Endometrium (tissue), 2 donors: ENCODE results near the gene GALNT12.

Source experiments
- FAIRE-seq: peaks from 2 replicates; lab custom pipeline; 2012; peaks lifted over from hg19 to GRCh38; lab: Jason Lieb, UNC
- donor health status: control.
- donor health status: control.

Gene GALNT12

DNA sequence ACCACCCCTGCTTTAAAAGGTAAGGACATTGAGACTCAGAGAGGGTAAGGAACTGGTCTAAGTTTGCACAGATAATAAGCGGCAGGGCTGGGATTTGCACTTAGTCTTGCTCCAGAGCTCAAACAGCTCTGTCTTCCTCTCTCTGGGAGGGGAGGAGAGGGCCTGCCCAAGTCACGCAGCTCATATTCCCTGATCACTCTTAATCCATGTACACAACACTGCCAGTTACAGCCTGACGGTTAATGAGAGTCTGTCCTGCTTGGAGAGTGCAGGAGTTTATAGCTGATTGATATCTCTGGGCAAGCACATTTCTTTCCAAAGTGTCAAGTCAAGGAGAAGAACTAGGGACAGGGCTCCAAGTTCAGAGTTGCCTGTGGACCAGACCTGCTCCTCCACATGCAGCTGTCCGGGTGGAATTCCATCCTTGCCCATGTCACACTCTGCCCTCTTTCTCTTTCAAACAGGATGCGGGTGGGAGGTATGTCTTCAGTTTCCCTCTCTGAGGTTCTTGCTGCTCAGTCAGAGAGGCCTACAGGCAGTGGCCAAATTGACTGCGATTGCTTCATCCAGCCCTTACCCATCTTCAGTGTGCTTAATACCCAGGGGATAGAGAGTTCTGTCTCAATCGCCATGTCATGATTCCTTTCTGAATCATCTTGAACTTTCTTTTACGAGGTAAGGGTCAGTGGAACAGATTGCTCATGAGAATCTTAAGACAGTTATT is 54.5 kb downstream of the GALNT12 start:
- no peak for FAIRE-seq

- no peak for FAIRE-seq
These were observed 55.5 kb downstream of the GALNT12 start for GRCh38 chr9:98862936-98863335.

GRCh38 chr9:98864281-98865174 is 57.1 kb downstream of the GALNT12 start:
- FAIRE-seq, result no peak

DNA sequence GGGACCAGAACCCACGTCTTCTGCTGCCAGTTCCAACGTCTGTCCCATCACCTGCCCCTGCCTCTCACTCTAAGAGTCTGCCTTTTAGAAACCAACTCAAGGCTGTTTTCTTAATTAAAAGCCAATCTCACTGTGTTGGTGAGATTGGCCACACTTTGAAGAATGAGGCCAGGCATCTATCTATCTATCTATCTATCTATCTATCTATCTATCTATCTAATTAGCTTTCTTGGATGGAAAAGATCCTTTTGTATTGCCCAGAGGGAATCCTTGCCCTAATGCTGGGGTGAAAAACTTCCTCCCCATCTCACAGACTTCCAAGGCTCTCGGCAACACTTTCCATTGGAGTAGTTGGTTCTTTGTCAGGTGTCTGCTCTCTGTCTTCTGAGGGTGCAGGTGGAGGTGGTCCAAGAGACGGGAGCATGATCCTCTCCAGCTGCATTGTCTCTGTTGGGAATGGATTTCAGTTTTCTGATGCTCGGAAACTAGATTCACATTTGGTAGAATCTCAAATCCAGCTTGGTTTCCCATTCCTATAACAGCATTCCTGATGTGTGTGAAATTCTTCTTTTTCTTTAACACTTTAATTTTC is 57.9 kb downstream of the GALNT12 start:
- no peak for FAIRE-seq

DNA sequence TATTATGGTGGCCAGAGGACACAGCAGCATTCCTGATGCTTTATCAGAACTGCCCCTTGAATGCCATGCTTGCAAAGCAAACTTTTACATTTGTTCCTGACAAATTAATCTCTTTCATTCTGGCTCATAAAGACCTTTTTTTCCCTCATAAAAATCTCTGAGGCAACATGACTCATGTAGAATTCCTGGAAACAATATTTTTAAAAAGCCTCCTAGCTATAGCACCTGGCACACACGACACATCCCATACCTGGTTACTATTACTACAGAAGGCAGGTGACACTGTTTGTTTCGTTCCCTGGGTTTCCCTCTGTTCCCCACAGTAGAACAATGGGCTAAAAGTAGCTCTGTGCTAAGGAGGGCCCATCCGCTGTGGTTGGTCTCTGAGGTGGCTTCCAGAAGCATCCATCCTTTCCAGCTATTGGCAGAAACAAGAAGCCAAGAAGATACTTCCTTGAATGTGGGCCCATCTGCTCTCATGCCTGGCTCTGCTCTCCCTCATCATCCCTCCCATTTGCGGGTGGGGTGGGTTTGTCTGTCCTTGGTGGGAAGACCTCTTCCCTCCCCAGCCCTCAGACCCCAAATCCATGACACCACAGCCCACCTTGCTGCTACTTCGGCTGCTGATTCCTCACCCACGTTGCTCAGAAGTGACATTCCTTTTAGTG is 59.1 kb downstream of the GALNT12 start:
- FAIRE-seq, result no peak

DNA sequence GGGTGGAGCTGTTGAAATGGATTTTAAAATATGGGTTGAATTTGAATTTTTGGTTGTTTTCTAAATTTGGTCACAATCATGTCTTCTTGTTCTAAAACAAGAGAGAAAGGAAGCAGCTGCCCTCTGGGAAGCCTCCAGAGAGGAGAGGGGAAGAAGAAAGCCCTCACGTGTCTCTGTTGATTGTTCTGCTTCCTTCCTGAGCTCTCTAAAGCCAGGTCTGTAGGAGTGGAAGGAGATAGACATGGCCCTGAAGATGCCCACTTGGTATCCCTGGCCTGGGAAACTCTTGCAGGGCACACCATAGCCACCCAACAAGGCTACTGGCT is 59.6 kb downstream of the GALNT12 start:
- no peak for FAIRE-seq

GRCh38 chr9:98867429-98868168 is 60.1 kb downstream of the GALNT12 start:
- no peak for FAIRE-seq

DNA sequence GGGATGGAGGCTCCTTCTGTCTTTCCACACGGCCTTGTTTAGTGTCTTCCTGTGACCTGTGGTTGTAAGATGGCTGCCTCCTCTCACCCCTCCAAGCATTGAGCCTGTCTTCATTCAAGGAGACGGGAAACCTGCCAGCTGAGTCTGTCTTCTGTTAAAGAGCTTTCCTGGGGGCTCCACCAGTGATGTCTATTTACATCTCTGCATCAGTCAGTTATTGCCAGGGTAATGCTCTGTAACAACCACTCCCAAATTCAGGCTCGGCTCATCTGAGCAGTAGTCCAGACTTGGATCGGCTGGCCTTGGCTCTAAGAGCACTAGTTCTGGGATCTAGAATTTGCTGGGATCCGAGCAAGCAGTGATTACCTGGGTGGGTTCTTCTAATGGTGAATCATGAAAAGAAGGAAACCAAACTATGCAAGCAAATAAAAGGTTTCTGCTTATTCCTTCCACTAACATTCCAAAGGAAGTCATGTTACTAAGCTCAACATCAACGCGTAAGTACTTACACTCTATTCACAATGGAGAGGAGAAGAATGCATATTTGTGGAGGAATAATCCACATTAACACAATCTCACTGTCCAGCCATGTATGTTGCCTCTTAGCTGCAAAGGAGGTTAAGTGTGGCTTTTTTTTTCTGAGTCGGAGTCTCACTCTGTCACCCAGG is 61.7 kb downstream of the GALNT12 start:
- no peak for FAIRE-seq

- FAIRE-seq, result no peak
These were observed 62.4 kb downstream of the GALNT12 start for GRCh38 chr9:98869866-98870265.

DNA sequence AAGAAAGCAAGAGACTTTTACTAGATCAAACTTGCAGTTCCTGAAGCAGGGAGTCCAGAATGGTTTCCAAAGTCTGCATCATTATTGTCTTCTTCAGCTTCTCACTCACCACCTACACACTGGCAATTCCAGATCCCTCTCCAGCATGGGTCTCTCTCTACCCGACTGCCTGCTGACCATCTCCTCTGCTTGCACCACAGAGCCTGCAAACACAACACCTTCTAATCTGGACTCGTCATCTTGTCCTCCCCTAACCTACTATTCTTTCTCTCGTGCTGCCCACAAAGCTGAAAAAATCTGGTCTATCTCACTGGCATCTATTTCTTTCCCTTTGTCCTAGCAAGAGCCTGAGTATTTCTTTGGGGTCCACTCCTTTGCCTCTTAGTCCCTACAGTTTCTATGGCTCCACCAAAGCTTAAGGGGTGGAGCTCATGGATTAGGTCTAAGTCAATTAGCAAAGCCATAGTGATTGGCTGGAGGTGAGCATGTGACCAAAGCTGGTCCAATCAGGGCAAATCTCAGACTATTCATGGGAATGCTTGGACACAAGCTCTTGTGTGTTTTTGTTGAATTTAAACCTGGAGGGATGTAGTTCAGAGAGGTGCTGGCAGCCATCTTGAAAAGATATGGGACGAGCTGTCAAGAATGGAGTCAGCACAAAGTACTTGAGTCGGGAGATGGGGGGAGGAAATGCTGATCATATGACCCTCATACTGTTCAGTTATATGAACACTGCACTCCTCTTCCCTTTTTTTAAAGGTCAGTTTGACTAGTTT is 63.5 kb downstream of the GALNT12 start:
- FAIRE-seq, result no peak

GRCh38 chr9:98871558-98872065 is 64.1 kb downstream of the GALNT12 start:
- FAIRE-seq, result no peak

GRCh38 chr9:98873526-98873925 is 66.1 kb downstream of the GALNT12 start:
- FAIRE-seq, result no peak

DNA sequence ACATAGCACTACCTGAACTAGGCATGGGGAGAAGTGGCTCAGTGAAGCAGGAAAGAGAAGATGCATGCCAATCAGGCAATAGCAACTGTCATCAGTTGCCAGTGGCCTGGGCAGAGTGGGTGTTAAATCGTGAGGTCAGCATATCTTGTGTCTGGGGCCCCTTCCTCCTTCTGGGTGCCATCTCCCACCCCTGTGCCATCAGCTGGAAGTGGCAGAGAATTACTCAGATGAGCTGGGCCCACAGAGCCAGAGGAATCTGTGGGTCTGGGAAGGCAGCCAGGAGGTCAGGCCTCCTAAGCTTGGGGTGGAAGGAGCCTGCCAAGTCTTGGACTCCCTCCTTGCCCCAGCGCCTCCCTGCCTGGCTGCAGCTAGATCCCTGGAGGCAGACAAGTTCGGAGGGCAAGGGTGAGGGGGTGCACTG is 66.5 kb downstream of the GALNT12 start:
- FAIRE-seq, result no peak

DNA sequence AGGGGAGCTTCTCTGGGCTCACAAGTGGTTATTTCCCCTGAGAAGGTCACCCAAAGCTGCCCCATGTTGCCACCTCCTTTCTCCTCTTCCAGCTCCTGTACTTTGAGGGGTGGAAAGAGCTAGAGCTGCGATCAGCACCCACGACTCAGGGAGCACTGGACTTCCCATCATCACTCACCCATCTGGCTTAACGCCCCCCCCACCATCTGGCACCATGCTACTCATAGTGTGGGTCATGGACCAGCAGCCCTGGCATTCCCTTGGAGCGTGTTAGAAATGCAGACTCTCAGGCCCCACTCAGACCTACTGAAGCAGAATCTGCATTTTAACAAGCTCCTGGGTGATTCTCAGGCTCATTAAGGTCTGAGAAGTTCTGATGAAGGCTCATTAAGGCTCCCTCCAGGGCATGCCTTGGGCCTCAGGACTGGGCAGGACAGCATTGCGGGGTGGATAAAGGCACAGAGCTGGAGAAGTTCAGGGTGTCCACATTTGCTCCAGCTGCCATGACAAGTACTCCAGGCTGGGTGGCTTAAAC is 67.3 kb downstream of the GALNT12 start:
- FAIRE-seq, result no peak

DNA sequence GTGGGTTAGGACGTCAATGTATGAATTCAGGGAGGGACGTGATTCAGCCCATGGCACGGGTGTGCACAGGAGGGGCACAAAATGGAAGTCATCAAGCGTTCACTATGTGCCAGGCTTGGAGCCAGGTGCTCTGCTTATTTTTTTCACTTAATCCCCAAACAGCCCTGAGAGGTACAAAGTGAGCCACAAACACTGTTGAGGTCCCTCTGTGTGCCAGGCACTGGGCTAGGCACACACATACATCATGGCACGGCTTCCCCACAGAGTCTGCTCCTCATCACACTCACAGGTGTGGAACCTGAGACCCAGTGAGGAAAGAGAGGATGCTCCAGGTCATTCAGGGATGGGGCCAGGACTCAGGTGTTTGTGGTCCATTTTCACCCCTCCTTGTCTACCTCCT is 68.1 kb downstream of the GALNT12 start:
- no peak for FAIRE-seq

DNA sequence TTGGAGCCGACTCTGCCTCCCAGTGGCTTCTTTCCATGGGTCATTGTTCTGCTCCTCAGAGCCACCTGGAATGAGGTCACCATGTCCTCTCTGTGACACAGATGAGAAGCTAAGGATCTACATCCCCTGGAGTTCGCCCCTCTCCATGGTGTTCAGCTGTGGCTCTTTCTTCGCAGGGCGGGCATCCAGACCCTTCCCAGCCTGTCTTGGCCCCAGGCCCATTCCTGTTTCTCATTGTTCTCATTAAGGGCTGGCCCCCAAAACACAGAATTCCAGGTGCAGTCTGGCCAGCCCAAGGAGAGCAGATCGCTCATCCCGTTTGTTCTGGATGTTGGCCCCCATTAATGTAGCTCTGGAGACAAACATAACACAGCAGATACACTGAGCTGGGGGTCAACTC is 69.8 kb downstream of the GALNT12 start:
- FAIRE-seq, result no peak

- no peak for FAIRE-seq
These were observed 71.9 kb downstream of the GALNT12 start for GRCh38 chr9:98879094-98879962.

DNA sequence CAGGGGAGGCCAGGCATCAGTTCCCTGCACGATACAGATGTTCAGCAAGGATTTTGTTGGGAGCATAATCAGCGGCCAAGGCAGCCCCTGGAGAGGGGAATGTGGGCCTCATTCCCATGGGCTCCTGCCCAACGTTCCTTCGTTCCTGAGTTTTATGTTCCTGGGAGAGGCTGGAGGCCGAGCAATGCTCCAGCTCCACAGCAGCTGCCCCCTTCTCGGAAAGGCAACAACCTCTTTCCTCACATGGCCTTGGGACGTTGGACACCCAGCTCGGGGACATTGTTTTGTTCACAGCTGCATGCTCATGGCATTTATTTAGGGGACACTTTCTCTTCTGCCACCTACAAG is 72.5 kb downstream of the GALNT12 start:
- no peak for FAIRE-seq

DNA sequence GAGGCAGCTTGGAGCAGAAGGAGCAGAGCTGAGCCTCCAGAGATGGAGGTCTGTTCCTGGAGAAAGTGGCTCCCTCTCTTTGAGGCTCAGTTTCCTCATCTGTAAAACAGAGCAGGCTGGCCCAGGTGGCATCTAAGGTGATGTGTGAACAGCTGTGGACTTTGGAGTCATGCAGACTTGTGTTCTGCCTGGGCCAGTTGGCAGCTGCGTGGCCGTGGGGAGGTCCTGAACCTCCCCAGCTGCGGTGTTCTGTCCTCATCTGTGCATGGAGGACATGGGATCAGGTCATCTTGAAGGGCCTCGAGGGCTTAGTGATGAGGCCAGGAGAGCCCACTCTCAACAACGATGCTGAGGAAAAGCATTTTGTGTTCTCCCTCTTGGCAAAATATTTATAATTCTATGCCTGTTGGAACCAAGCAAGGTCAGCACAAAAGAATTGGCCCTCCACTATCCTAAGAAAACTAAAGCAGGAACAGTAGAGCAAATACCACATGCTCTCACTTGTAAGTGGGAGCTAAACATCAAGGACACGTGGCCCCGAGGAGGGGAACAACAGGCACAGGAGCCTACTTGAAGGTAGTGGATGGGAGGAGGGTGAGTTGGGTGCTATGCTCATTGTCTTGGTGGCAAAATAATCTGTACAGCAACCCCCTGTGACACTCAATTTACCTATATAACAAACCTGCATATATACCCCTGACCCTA is 73.0 kb downstream of the GALNT12 start:
- no peak for FAIRE-seq
